Inflammatory macrophage treated with lipopolysaccharide for 4 hours (primary cell): ENCODE data around the gene SERPINB1.

Experiments
- DNase-seq: peaks from one replicate; pipeline ENCODE4 v3.0.0-alpha.2; 2020

Gene SERPINB1

DNA sequence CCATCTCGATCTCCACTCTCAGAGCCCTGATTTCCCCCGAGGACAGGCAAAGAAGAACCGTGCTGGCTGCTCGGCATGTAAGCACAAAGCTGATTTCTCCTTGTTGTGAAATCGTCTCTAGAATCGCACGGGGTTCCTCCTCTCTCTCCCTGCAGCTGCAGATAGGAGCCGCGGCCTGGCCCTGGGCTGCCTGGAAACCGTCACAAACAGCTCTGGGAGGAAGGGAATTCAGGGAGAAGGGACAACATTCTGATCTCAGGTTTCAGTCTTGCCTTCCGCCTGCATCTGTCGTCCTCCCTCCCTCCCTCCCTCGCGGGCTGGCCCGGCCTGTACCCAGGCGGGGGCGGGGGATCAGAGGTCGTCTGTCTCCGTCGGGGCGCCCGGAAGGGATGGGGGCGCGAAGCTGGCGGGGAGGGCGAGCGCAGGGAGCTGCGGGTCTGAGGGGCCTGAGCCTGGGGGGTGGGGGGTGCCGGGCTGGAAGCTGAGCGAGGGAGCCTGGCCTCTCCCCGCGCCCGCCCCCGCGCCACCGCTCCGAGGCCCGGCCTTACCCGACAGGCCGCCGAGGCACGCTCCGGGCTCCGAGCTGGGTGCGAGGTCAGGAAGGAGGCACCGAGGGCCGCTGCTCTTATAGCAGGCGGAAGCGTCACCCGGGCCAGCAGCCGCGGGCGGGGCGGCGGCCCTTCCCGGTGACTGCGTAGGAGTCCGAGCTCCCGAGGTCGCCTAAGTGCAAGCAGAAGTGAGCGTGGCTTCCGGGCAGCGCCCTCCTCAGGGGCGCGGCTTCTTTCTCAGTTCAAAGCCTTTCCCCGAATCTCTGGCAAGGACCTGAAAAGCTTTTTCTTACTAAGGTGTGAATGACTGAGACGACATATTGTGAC lies at the start of gene SERPINB1:
SERPINB1 (minus strand) TSS at position 600 of the 875 bp plus-strand sequence. CDS start 1,277 bp downstream, outside the sequence.
- peak; percentile 99 for DNase-seq

DNA sequence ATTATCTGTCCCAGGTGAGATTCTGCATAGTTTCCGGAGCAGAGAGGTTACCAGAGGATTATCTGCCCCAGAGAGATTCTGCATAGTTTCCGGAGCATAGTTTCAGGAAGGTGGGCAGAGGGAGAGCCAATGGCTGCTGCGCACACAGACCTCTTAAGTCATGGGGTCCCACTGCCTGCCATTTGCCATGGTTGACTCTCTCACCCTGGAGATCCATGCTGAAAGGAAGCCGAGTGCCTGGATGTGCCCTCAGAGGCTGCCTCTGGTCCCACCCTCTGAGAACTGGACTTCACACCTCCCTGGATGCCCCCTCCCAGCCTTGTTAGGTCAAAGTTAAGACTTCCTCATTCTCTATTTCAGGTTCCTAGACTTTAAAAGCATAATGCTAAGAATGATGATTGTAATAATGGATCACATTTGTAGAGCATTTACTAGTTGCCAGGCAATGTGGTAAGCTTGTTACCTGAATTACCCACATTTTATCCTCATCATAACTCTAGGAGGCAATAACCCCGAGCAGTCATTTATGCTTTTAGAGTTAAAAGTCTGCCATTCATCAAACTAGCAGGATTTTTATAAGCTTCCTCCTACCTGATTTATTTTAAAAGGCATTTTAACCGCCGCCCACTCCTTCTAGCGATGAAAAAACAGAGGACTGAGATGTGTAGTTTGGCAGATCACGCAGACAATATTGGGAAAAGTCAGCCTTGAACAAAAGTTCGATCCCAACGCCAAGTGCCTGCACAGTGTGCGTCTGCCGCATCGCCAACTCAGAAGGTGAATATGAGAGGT lies 49.5 kb upstream of the SERPINB1 start:
- no peak for DNase-seq

DNA sequence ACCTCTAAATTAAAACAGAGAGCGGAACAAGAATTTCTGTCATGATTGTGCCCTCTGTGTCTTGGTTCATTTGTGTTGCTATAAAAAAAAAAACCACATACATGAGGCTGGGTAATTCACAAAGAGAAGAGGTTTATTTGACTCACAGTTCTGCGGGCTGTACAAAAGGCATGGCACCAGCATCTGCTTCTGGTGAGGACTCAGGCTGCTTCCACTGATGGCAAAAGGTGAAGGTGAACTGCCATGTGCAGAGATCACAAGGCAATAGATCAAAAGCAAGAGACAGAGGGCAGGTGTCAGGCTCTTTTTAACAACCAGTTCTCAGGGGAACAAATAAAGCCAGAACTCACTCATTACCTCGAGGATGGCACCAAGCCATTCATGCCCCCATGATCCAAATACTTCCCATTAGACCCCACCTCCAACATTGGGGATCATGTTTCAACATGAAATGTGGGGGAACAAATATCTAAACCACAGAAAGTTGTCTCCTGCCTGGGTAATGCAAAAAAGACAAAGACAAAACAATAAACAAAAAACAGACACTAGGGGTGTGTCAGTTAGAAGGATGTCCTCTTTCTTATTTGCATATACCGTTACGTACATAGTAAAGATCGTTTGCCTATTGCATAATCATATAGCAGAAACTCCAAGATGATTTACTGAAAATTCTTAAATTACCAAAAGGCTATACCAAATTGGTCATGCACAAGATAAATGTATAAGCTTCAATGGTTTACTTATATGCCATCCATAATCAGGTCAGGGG lies 44.5 kb upstream of the SERPINB1 start:
- DNase-seq, result peak; percentile 91

DNA sequence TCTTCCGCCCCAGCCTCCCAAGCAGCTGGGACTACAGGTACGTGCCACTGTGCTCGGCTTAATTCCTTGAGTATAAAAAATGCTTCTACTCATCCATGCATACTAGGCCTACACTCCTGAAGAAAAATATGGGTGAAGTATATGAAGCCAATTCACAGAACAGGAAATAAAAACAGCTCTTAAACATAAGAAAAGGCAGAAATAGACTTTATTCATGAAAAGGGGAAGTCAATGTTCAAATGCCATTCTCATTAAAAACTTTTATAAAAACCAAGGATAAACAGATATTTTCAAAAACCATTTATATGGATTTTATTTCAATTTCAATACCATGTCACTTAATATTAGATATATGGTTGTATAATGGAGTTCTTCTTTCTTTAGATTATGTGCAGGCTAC lies 43.1 kb upstream of the SERPINB1 start:
- DNase-seq, result no peak

- DNase-seq, result no peak
Measured at GRCh38 chr6:2883673-2884072, 42.0 kb upstream of the SERPINB1 start.

- DNase-seq, result peak; percentile 50
Measured at GRCh38 chr6:2881423-2881822, 39.8 kb upstream of the SERPINB1 start.

DNA sequence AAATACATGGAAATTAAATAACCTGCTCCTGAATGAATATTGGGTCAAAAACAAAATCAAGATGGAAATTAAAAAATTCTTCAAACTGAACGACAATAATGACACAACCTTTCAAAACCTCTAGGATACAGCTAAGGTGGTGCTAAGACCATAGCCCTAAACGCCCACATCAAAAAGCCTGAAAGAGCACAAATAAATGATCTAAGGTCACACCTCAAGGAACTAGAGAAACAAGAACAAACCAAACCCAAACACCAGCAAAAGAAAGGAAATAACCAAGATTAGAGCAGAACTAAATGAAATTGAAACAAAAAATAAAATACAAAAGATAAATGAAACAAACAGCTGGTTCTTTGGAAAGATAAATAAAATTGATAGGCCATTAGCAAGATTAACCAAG lies 38.5 kb upstream of the SERPINB1 start:
- DNase-seq, result peak; percentile 43

- no peak for DNase-seq
Measured at GRCh38 chr6:2877960-2878359, 36.3 kb upstream of the SERPINB1 start.

GRCh38 chr6:2877057-2877882 lies 35.6 kb upstream of the SERPINB1 start:
- DNase-seq, result peak; percentile 56

GRCh38 chr6:2876210-2877056 lies 34.8 kb upstream of the SERPINB1 start:
- DNase-seq, result peak; percentile 96

- peak; percentile 54 for DNase-seq
Measured at GRCh38 chr6:2875359-2876191, 33.9 kb upstream of the SERPINB1 start.

DNA sequence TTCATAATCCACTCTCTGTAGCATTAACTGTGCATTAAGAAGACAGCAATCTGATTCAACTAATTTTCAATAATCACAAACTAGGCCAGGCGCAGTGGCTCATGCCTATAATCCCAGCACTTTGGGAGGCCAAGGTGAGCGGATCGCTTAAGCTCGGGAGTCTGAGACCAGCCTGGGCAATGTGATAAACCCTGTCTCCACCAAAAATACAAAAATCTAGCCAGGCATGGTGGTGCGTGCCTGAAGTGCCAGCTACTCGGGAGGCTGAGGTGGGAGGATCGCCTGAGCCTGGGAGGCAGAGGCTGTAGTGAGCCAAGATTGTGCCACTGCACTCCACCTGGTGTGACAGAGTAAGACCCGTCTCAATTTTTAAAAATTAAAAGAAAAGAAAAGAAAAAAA lies 32.0 kb upstream of the SERPINB1 start:
- DNase-seq, result no peak

DNA sequence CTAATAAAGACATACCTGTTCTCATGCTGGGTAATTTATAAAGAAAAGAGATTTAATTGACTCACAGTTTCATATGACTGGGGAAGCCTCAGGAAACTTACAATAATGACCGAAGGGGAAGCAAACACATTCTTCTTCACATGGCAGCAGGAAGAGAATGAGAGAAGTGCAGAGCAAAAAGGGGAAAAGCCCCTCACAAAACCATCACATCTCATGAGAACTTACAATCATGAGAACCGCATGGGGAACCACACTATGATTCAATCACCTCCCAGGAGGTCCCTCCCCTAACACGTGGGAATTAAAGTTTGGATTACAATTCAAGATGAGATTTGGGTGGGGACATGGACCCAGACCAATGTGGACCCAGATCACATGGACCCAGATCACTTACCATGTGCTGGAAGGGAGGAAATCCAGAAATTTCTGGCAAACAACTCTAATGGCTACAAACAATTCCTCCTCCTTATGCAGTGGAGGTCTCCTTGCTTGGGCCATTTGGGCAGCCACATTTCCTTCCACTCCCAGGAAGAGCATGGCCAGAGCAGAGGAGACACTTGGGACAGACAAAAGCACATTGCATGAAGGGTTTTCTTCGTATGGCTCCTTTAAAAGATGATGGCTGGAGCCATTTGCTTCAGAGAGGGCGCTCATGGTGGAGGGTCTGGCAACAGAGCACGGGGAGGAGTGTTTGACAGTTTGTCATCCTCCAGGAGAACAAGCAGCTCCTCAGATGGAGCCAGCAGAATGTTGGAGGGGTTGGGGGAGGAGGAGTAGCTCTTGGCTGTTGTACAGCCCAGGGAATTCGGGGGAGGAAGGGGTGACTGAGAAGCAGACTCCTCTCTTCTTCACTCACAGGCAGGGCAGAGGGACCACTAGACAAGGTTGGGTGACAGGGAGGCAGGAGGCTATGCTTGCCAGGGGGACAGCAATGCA lies 31.0 kb upstream of the SERPINB1 start:
- peak; percentile 84 for DNase-seq

GRCh38 chr6:2871953-2872352 lies 30.3 kb upstream of the SERPINB1 start:
- no peak for DNase-seq

DNA sequence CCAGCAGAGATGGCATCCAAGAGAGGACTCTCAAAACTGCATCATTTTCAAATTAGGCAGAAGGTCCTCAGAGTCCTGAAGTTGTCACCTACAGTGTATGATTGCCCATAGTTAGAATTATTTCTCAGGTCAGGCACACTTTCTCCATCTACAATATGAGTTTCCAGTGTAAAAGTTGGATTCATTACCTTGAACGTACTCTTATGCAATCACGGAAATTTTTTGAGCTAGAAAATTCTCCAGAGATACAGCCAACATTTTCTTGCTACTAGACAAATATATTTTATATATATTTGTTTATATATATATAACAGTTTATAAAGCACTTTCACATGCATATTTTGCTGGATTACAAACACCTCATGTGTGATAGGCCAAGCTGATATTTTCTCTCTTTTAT lies 29.4 kb upstream of the SERPINB1 start:
- no peak for DNase-seq

- no peak for DNase-seq
Measured at GRCh38 chr6:2870046-2870636, 28.5 kb upstream of the SERPINB1 start.

- no peak for DNase-seq
Measured at GRCh38 chr6:2868637-2869036, 27.0 kb upstream of the SERPINB1 start.

DNA sequence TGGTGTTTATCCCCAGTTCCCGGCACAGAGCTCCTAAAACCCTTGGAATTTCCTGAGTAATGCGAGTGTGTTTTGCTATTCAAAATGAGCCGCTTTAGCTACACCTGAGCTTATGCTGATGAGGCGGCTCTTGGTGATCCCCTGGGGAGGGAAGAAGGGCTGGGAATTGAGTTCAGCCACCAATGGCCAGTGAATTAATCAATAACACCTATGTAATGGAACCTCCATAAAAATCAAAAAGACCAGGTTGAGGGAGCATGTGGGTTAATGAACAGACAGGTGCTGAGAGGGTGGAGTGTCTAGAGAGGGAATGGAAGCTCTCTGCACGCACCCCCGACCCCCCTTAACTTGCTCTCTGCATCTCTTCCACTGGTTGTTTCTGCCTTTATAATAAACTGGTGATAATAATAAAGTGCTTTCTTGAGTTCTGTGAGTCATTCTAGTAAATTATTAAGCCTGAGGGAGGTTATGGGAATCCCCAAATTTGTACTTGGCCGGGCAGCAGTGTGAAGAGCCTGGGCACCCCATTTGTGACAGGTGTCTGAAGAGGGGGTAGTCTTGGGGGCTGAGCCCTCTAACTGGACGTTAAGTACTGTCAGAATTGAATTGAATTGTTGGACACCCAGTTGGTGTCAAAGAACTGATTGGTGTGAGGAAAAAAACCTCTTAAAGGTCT lies 24.6 kb upstream of the SERPINB1 start:
- DNase-seq, result no peak
